ENCODE results near the gene RASSF8. TPM values are rescaled to one million over a fixed set of nuclear protein-coding genes. Genes with fewer than 3 reads are reported as not detected.

Gene RASSF8
- total RNA-seq, 2 donors from 2014 or later = 1.3 to 12.8 TPM

GRCh38 chr12:25986180-25986579 is 27.7 kb downstream of the RASSF8 start:
- H3K36me3 Mint-ChIP-seq (ENCODE audit: insufficient read depth in 2 of 2) = no peaks in the 10 kb centered on the region
- no peaks in the 10 kb centered on the region for H3K27me3 Mint-ChIP-seq (ENCODE audit: low read depth)
- H3K9me3 Mint-ChIP-seq = no peaks in the 10 kb centered on the region
- ATAC-seq (replicated peaks in 1 of 2) (no peak), DNase-seq (no peak)
- no peak overlapping the region for H3K27ac Mint-ChIP-seq
- peaks cover 4% of the 10 kb centered on the region for H3K4me1 Mint-ChIP-seq (ENCODE audit: low read depth)
- H3K4me3 Mint-ChIP-seq = no peak overlapping the region

GRCh38 chr12:25988505-25988904 is 30.0 kb downstream of the RASSF8 start:
- H3K36me3 Mint-ChIP-seq (ENCODE audit: insufficient read depth in 2 of 2) = no peaks in the 10 kb centered on the region

GRCh38 chr12:25990495-25990894 is 32.0 kb downstream of the RASSF8 start:
- DNase-seq (no peak), ATAC-seq (replicated peaks in 1 of 2) (no peak)
- H3K27ac Mint-ChIP-seq = no peak overlapping the region
- H3K4me3 Mint-ChIP-seq = no peak overlapping the region
- H3K4me1 Mint-ChIP-seq (ENCODE audit: low read depth) = no peaks in the 10 kb centered on the region
- H3K36me3 Mint-ChIP-seq (ENCODE audit: insufficient read depth in 2 of 2) = no peaks in the 10 kb centered on the region
- H3K9me3 Mint-ChIP-seq = no peaks in the 10 kb centered on the region
- H3K27me3 Mint-ChIP-seq (ENCODE audit: low read depth) = peaks cover 5% of the 10 kb centered on the region

More at GRCh38 chr12:25988505-25988904, 30.0 kb downstream of the RASSF8 start:
- Mint-ChIP-seq H3K4me3 (no peak overlapping the region), H3K27ac (no peak overlapping the region), H3K9me3 (no peaks in the 10 kb centered on the region), H3K4me1 (ENCODE audit: low read depth) (no peaks in the 10 kb centered on the region), H3K27me3 (ENCODE audit: low read depth) (no peaks in the 10 kb centered on the region)
- DNase-seq = no peak
- no peak for ATAC-seq (replicated peaks in 1 of 2)

- no peaks in the 10 kb centered on the region for H3K36me3 Mint-ChIP-seq (ENCODE audit: insufficient read depth in 2 of 2)
- H3K27ac Mint-ChIP-seq = no peak overlapping the region
- ATAC-seq (replicated peaks in 1 of 2) (no peak), DNase-seq (no peak)
- H3K4me1 Mint-ChIP-seq (ENCODE audit: low read depth) = no peaks in the 10 kb centered on the region
- H3K9me3 Mint-ChIP-seq = no peaks in the 10 kb centered on the region
- H3K4me3 Mint-ChIP-seq = no peak overlapping the region
- peaks cover 5% of the 10 kb centered on the region for H3K27me3 Mint-ChIP-seq (ENCODE audit: low read depth)
Measured at GRCh38 chr12:25992026-25992782, 33.7 kb downstream of the RASSF8 start.

- Mint-ChIP-seq H3K4me1 (ENCODE audit: low read depth) (no peaks in the 10 kb centered on the region), H3K27ac (no peak overlapping the region), H3K27me3 (ENCODE audit: low read depth) (peaks cover 5% of the 10 kb centered on the region), H3K36me3 (ENCODE audit: insufficient read depth in 2 of 2) (no peaks in the 10 kb centered on the region), H3K9me3 (no peaks in the 10 kb centered on the region), H3K4me3 (no peak overlapping the region)
- ATAC-seq (replicated peaks in 1 of 2) (no peak), DNase-seq (no peak)
Measured at GRCh38 chr12:25993901-25994651, 35.6 kb downstream of the RASSF8 start.

GRCh38 chr12:25994901-25995625 is 36.6 kb downstream of the RASSF8 start:
- no peak overlapping the region for H3K4me3 Mint-ChIP-seq
- H3K9me3 Mint-ChIP-seq = no peaks in the 10 kb centered on the region
- no peak for DNase-seq
- no peak for ATAC-seq (replicated peaks in 1 of 2)
- no peaks in the 10 kb centered on the region for H3K4me1 Mint-ChIP-seq (ENCODE audit: low read depth)
- H3K27ac Mint-ChIP-seq = no peak overlapping the region
- no peaks in the 10 kb centered on the region for H3K36me3 Mint-ChIP-seq (ENCODE audit: insufficient read depth in 2 of 2)
- peaks cover 5% of the 10 kb centered on the region for H3K27me3 Mint-ChIP-seq (ENCODE audit: low read depth)

GRCh38 chr12:25995906-25996305 is 37.4 kb downstream of the RASSF8 start:
- no peaks in the 10 kb centered on the region for H3K4me1 Mint-ChIP-seq (ENCODE audit: low read depth)
- DNase-seq (no peak), ATAC-seq (replicated peaks in 1 of 2) (no peak)
- peaks cover 5% of the 10 kb centered on the region for H3K27me3 Mint-ChIP-seq (ENCODE audit: low read depth)
- no peaks in the 10 kb centered on the region for H3K9me3 Mint-ChIP-seq
- H3K36me3 Mint-ChIP-seq (ENCODE audit: insufficient read depth in 2 of 2) = no peaks in the 10 kb centered on the region
- no peak overlapping the region for H3K27ac Mint-ChIP-seq
- H3K4me3 Mint-ChIP-seq = no peak overlapping the region

GRCh38 chr12:25996677-25997076 is 38.2 kb downstream of the RASSF8 start:
- no peak overlapping the region for H3K4me3 Mint-ChIP-seq
- ATAC-seq (replicated peaks in 1 of 2) (peak in 1 of 2 donors; percentile 50), DNase-seq (no peak)
- peaks cover 5% of the 10 kb centered on the region for H3K27me3 Mint-ChIP-seq (ENCODE audit: low read depth)
- H3K4me1 Mint-ChIP-seq (ENCODE audit: low read depth) = no peaks in the 10 kb centered on the region
- H3K36me3 Mint-ChIP-seq (ENCODE audit: insufficient read depth in 2 of 2) = no peaks in the 10 kb centered on the region
- H3K27ac Mint-ChIP-seq = no peak overlapping the region
- no peaks in the 10 kb centered on the region for H3K9me3 Mint-ChIP-seq

GRCh38 chr12:25997201-25997963 is 38.9 kb downstream of the RASSF8 start:
- Mint-ChIP-seq H3K9me3 (no peaks in the 10 kb centered on the region), H3K27me3 (ENCODE audit: low read depth) (peaks cover 5% of the 10 kb centered on the region), H3K36me3 (ENCODE audit: insufficient read depth in 2 of 2) (no peaks in the 10 kb centered on the region), H3K4me1 (ENCODE audit: low read depth) (no peaks in the 10 kb centered on the region), H3K27ac (no peak overlapping the region), H3K4me3 (no peak overlapping the region)
- ATAC-seq (replicated peaks in 1 of 2) (no peak), DNase-seq (no peak)

GRCh38 chr12:26000898-26001297 is 42.4 kb downstream of the RASSF8 start:
- DNase-seq (no peak), ATAC-seq (replicated peaks in 1 of 2) (no peak)

GRCh38 chr12:26001530-26001929 is 43.0 kb downstream of the RASSF8 start:
- peaks cover 4% of the 10 kb centered on the region in 2 donors for H3K9me3 Mint-ChIP-seq
- ATAC-seq (replicated peaks in 1 of 2) = no peak
- no peaks in the 10 kb centered on the region for H3K27me3 Mint-ChIP-seq (ENCODE audit: low read depth)
- H3K27ac Mint-ChIP-seq = no peak overlapping the region
- peaks cover 0 to 4% of the 10 kb centered on the region in 2 donors for H3K36me3 Mint-ChIP-seq (ENCODE audit: insufficient read depth in 2 of 2)
- no peak for DNase-seq
- no peaks in the 10 kb centered on the region for H3K4me1 Mint-ChIP-seq (ENCODE audit: low read depth)
- H3K4me3 Mint-ChIP-seq = no peak overlapping the region

More at GRCh38 chr12:26000898-26001297, 42.4 kb downstream of the RASSF8 start:
- Mint-ChIP-seq H3K27ac (no peak overlapping the region), H3K4me3 (no peak overlapping the region), H3K36me3 (ENCODE audit: insufficient read depth in 2 of 2) (peaks cover 0 to 4% of the 10 kb centered on the region in 2 donors), H3K4me1 (ENCODE audit: low read depth) (no peaks in the 10 kb centered on the region), H3K9me3 (peaks cover 4% of the 10 kb centered on the region in 2 donors), H3K27me3 (ENCODE audit: low read depth) (no peaks in the 10 kb centered on the region)

GRCh38 chr12:26003065-26003464 is 44.6 kb downstream of the RASSF8 start:
- no peaks in the 10 kb centered on the region for H3K4me1 Mint-ChIP-seq (ENCODE audit: low read depth)
- peaks cover 0 to 4% of the 10 kb centered on the region in 2 donors for H3K36me3 Mint-ChIP-seq (ENCODE audit: insufficient read depth in 2 of 2)

More at GRCh38 chr12:26003065-26003464, 44.6 kb downstream of the RASSF8 start:
- DNase-seq = no peak
- Mint-ChIP-seq H3K27me3 (ENCODE audit: low read depth) (no peaks in the 10 kb centered on the region), H3K4me3 (no peak overlapping the region), H3K27ac (no peak overlapping the region), H3K9me3 (peaks cover 4% of the 10 kb centered on the region in 2 donors)
- ATAC-seq (replicated peaks in 1 of 2) = no peak

Measured in activated T-cell treated with anti-CD3 and anti-CD28 coated beads, Interleukin-2, amount 50 U/mL, for 72 hours (primary cell).